HG03045 (cell line): ENCODE results near the gene SGTB.

ENCODE experiments used
- ATAC-seq: cut with Tn5 transposase; IDR thresholded peaks from one replicate; pipeline ENCODE4 v1.9.1; 2021; ENCODE audit warnings: mild to moderate bottlenecking, moderate library complexity; ENCODE audit not compliant: unreplicated experiment

The SGTB gene, protein sequence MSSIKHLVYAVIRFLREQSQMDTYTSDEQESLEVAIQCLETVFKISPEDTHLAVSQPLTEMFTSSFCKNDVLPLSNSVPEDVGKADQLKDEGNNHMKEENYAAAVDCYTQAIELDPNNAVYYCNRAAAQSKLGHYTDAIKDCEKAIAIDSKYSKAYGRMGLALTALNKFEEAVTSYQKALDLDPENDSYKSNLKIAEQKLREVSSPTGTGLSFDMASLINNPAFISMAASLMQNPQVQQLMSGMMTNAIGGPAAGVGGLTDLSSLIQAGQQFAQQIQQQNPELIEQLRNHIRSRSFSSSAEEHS

DNA sequence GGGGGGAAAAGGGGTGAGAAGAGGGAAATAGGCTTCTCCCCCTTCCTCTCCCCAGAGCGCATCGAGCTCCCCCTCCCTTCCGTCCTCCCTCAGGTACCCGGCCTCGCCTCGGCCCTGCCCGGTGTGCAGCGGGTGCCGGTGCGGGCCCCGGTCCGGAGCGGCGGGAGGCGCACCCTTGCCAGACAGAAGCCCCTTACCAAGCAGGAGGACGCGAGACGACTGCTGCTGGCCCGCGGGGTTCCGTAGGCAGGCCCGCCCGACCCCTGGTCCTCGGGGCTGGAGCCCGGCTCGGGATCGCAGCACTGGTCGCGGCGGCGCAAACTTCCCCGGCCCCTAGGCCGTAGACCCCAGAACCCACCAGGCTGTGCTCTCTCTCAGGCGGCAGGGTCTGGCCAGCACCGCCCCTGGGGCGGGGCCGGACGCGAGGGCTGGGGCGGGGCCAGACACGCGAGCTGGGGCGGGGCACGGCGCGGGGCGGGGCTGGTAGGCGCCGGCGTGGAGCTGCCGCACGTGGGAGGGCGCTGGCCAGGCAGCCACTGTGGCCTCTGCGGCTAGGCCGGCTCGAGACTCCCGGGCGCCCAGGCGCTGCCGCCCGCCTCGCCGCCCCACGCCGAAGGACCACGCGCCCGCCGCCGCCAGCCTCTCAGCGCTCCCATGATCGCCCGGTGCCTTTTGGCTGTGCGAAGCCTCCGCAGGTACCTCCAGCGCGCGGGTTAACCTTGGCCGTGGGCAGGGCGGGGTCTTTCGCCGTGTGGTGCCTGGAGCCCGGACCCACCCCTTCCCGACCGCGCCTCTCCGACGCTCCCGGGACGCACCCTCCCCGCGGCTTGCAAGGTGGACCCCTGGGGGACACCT is at the start of gene SGTB, which contains the start of gene NLN:
Gene SGTB (minus strand): TSS at position 390 of the 855 bp plus-strand sequence. CDS start 1,302 bp downstream, outside the sequence.
Gene NLN (plus strand): TSS at position 486 of the 855 bp plus-strand sequence. CDS start 169 bp downstream, at position 655.
- ATAC-seq: peak; percentile 96

DNA sequence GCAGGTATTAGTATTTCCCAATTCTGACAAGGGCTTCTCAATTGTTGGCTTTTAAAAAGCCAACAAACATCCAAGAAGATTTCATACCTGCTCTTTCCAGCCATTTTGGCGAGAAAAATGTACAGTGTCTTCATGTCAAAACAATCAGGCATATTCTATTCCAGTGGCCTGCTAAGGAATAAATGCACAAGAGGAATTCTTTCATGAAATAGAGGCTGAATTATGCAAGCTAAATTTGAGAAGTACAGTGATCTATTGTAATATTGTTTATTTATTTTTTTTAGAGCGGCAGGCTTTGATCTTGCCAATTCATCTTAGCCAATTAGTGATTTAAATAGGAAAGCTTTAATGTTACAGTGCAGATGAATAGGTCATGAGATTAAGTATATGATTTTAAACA is 49.4 kb upstream of the SGTB start:
- ATAC-seq: no peak

DNA sequence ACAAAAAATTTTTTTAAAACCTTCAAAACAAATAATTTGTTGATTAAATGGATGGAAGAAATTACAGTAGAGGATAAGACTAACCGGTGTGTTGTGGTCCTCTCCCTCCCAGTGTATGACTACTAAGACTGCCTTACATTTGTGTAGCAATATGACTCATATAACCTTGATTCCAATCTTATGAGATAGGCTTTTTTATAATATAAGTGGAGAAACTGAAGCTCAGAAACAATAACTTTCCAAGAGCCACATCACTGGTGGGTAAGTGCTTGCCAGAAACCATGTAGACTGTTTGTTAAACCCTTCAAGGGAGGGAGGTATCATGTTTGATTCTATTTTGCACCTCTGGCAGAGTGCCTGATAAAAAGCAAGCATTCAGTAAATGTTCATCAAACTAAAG is 47.6 kb upstream of the SGTB start:
- ATAC-seq: no peak

DNA sequence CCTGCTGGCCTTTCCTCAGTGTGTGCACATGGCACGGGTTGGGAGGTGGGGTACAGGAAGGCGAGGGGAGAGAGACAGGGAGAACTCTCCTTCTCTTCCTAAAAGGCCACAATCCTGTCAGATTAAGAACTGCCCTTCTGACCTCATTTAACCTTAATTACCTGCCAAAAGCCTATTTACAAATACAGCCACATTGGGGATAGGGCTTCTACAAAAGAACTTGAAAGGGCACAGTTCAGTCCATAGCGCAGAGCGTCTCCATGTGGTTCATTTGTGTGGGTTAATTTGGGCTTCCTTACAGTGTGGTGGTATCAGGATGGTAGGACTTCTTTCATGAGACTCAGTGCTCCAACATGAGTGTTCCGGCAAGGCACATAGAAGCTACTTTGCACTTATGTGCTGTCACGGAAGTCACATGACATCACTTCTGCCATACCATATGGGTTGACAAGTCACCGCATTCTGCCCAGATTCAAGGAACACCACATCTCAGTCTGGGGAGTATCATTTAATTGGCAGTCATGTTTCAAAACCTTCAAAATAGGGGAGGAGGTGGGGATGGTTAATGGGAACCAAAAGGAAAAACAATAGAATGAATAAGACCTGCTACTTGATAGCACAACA is 46.9 kb upstream of the SGTB start:
- ATAC-seq: no peak

DNA sequence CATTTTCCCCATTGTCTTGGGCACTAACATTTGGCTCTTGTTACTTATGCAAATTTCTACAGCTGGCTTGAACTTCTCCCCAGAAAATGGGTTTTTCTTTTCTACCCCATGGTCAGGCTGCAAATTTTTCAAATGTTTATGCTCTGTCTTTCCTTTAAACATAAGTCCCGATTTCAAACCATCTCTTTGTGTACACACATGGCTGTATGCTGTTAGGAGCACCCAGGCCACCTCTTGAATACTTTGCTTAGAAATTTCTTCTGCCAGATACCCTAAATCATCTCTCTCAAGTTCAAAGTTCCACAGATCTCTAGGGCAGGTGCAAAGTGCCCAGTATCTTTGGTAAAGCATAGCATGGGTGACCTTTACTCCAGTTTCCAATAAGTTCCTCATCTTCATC is 45.7 kb upstream of the SGTB start:
- no peak for ATAC-seq

DNA sequence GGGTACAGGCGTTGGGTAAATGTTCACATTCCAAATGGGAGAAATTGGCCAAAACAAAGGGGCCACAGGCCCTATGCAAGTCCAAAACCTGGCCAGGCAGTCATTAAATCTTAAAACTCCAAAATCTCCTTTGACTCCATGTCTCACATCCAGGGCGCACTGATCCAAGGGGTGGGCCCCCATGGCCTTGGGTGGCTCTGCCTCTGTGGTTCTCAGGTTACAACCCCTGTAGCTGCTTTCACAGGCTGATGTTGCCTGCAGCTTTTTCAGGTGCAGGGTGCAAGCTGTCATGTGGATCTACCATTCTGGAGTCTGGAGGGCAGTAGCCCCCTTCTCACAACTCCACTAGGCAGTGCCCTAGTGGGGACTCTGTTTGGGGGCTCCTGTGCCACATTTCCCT is 44.9 kb upstream of the SGTB start:
- ATAC-seq: no peak

DNA sequence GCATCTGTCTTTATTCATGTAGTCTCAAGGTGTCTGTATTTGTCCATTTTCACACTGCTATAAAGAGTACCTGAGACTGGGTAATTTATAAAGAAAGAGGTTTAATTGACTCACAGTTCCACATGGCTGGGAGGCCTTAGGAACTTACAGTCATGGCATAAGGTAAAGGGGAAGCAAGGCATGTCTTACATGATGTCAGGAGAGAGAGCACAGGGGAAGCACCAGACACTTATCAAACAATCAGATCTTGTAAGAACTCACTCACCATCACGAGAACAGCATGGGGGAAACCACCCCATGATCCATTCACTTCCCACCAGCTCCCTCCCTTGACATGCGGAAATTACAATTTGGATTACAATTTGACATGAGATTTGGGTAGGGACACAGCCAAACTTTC is 44.3 kb upstream of the SGTB start:
- ATAC-seq: no peak

DNA sequence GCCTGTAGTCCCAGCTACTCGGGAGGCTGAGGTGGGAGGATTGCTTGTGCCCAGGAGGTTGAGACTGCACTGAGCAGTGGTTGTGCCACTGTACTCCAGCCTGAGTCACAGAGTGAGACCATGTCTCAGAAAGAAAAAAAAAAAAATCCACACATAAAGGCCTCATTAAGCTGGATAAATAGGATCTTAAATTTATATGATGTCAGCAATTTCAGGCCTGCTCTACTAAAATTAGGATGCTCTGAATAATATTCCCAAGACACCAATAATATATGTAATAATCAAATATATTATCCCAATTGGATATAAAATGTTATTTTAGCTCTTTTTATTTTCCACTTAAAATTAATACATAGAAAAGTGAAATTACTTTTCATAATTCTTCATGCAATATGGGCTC is 43.7 kb upstream of the SGTB start:
- ATAC-seq: no peak

DNA sequence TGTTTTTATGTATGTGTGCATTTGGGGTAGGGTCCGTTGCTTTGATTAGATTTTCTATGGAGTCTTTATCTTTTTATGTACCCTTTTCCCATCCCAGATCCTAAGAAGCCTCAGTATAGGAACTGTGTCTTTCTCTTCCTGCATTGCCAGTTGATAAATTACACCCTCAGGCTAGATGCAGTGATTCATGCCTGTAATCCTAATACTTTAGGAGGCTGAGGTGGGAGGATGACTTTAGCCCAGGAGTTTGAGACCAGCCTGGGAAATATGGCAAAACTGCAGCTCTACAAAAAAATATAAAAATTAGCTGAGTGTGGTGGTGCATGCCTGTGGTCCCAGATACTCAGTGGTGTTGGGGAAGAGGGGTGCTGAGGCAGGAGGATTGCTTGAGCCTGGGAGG is 40.3 kb upstream of the SGTB start:
- ATAC-seq: no peak

DNA sequence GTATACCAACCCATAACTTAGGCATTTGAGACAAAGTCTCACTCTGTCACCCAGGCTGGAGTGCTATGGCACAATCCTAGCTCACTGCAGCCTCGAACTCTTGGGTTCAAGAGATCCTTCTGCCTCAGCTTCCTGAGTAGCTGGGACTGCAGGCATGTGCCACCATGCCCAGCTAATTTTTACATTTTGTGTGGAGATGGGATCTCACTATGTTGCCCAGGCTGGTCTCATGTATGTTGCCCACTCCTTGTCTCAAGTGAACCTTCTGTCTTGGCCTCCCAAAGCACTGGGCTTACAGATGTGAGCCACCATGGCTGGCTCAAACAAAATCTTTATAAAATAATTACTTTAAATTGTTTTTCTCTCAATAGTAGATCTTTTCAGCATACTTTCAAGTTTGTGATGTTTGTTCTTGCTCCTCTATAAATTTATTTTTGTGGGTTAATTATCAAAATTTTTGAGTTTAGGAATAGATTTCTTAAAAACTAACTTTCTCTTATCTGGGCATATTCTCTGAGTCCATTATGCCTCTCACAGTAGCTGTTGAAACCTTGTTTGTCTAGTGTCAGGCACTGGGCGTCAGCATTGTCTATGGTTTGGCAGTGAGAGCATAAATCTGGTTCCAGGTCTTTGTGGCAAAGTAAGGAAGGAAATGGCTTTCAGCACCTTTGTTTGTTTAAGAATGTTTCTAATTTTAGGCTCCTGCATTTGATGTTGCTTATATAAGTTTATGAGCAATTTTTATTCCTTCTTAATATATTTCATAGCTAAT is 38.8 kb upstream of the SGTB start:
- no peak for ATAC-seq

DNA sequence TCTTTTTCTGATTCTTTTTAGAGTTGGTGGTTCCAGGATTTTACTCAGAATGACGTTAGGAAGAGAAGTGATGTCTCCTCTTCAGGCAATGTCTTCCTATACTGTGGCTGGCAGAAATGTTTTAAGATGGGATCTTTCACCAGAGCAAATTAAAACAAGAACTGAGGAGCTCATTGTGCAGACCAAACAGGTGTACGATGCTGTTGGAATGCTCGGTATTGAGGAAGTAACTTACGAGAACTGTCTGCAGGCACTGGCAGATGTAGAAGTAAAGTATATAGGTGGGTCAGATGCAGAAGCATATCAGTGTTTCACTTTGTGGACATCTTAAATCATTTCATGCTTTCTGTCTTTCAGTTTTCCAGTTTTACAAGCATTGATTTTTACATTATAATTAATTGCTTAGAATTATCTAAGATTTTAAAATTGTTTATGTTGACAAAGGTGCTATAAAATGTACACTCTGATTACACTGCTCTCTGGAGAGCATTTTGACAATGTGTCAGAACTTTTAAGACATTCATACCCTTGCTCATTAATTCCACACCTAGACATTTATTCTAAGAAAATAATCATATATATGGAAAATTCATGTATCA is 36.7 kb upstream of the SGTB start:
- ATAC-seq: no peak

DNA sequence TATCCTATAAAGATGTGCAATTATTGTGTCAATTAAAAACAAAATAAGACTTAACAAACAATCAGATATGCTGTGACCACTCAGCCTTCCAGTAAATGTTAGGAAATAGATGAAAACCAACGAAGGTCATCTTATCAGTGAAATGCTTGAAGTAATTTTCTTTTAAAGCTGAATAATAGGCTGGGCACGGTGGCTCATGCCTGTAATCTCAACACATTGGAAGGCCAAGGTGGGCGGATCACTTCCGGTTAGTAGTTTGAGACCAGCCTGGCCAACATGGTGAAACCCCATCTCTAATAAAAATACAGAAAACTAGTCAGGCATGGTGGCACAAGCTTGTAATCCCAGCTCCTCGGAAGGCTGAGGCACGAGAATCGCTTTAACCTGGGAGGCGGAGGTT is 31.3 kb upstream of the SGTB start:
- no peak for ATAC-seq

DNA sequence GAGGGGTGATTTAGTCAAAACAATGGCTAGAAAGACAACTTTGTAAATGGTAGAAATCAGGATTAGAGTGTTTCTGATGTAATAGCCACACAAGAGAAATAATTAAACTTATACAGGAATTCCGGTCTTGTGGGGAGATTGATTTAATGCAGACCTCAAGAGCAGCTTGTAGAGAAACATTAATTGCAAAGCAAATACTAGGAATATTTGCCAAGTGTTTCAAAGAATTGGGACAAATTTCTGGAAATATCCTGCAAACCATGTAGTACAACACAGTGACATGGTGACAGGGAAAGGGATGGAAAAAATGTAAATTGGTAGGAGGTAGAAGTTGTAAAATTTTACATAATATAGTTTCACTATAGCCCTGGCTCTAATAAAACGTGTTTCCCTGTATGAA is 29.0 kb upstream of the SGTB start:
- ATAC-seq: no peak

DNA sequence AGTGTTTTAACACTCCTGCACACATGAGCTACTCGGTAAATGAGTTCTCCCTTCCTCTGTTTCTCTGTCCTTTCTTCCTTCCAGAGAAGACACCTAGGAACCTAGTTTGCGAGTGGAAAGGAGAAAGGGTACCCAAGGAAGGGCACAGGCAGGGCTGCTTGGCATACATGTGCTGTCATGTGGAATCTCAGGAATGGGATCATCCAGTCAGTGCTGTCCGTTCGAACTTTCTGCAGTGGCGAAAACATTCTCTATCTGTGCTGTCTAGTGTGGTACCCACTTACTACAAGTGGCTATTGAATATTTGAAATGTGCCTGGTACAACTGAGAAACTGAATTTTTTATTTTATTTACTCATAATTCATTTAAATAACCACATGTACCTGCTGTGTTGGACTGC is 28.0 kb upstream of the SGTB start:
- ATAC-seq: no peak

DNA sequence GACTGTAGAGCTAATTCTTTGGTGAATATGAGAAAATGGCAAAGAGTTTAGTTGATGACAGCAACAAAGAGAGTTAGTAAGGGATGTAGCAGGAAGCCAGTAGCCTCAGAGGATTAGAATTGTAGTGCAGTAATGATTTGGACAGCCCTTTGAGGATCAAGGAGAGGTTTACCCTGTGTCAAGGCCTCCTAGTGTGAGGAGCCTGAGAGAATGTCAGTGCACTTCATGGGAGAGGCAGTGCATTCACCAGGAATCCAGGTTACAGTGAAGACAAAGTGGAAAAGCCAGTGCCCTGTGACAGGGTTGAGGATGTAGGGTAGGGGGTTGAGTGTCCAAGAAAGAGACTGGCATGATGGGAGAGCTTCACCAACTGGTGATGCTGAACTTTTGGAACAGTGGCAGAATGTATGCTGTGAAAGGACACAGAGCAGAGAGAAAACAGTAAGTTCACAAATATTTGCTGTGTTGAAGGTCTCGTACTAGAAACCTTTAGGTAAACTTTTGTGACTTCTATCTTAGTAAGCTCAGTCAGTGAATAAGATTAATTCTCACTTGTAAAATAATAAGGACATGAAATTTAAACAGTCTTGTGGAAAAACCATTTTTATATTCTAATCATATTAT is 27.4 kb upstream of the SGTB start:
- no peak for ATAC-seq

DNA sequence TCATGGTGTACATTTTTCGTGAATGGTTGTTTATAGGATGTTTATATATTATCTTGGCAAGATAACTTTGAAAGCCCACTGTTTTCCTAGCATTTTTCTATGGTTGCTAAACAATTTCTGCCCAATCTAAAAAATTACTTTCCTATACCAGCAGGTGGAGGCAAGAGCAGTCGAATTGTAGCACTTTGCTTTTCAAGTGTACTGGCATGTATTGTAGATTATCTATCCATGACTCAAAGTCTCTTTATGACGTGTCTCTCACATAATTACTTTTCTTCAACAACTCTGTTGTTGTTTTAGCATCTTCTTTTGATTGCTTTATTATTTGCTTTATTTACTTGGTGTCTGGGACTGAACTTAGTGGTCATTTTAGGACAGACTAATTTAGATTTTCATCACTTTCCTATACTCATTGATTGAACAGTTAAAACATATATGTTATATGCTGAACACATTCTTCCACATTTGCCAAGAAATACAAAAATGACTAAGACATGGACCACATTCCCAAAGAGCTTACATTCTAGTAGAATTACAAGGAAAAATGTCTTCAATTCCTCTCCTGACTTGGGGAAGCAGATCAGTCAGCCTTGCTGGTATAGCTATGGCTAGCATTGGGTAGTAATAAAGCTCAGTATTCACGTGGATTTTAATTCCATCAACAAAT is 20.8 kb upstream of the SGTB start:
- peak; percentile 53 for ATAC-seq

DNA sequence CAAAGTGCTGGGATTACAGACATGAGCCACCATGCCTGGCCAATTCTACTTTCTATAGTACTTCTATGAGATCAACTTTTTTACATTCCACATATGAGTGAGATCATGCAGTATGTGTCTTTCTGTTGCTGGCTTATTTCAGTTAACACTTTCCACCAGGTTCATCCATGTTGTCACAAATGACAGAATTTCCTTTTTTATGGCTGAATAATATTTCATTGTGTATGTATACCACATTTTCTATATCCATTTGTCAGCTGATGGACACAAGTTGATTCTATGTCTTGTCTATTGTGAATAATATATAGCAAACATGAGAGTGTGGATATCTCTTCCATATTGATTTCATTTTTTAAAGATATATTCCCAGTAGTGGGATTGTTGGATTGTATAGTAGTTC is 17.3 kb upstream of the SGTB start:
- ATAC-seq: no peak

DNA sequence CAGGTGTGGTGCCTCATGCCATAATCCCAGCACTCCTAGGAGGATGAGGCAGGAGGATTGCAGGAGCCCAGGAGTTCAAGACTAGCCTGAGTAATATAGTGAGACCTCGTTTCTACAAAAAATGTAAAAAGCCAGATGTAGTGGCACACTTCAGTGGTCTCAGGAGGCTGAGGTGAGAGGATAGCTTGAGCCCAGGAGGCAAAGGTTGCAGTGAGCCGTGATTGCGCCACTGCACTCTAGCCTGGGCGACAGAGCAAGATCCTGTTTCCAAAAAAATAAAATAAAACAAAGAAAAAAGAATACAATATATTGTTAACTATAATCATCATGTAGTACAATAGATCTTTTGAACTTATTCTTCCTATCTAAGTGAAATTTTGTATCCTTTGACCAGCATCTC is 16.4 kb upstream of the SGTB start:
- ATAC-seq: no peak

DNA sequence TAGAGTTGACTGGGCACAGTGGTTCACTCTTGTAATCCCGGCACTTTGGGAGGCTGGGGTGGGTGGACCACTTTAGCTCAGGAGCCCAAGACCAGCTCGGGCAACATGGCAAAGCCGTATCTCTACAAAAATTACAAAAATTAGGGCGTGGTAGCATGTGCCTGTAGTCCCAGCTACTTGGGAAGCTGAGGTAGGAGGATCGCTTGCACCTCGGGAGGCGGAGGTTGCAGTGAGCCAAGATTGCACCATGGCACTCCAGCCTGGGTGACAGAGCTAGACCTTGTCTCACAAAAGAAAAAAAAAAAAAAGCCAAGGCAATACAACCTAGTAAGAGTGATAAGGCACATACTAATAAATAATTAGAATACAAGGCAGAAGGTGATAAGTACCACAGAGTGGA is 15.9 kb upstream of the SGTB start:
- no peak for ATAC-seq

DNA sequence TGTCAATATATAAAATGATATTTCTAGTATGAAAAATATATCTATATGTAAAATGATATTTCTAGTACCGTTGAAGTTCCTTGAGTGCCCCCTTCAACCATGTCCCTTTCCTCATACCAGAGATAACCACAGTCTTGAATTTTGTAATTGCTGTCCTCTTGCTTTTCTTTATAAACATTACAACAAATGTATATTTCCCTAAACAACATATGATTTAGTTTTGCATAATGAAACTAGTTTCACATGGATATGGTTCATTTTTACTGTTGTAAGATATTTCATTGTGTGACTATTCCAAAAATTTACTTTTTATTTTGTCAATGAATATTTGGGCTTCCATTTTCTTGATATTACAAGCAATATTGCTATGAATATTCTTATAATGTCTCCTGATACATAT is 14.1 kb upstream of the SGTB start:
- no peak for ATAC-seq
